ENCODE data around the gene BICDL2. TPM values are rescaled to one million over a fixed set of nuclear protein-coding genes. Genes with fewer than 3 reads are reported as not detected.

The BICDL2 gene
- total and polyA plus RNA-seq, 2 of the 4 experiments (the other 2 are of a cell fraction): 0.17 to 0.18 TPM

GRCh38 chr16:3007059-3007956, 29.4 kb downstream of the BICDL2 start:
- CTCF ChIA-PET: interaction anchor here (1.1 kb wide), 1 partner anchor 25 kb away, joined by 3 read pairs; no protein-coding TSS in a partner anchor
- POLR2A ChIA-PET (ENCODE audit: unreplicated experiment): no interaction called here
- WGBS, 2 experiments (ENCODE audit: extremely low coverage in 2 of 2, insufficient read length in 1 of 2): 72% methylated on average over 5 of the region's 13 CpGs; no CpG with 5 or more reads in 1 of the 2 experiments
- ATAC-seq (ENCODE audit: low read depth) (no peak), DNase-seq (no peak)
- Histone ChIP-seq H3K79me1 (ENCODE audit: low read depth in 1 of 2, low read length in 2 of 2) (no peaks in the 10 kb centered on the region), H3K56ac (ENCODE audit: extremely low read depth, insufficient read depth, low read length) (no peak overlapping the region), H3K4ac (ENCODE audit: low read depth, low read length) (no peak overlapping the region), H3K36me3 (ENCODE audit: control insufficient read depth, insufficient read depth, low read length) (no peaks in the 10 kb centered on the region), H3K9me3 (ENCODE audit: control insufficient read depth, insufficient read depth, low read length) (no peaks in the 10 kb centered on the region), H3K18ac (ENCODE audit: low read depth, low read length) (no peak overlapping the region), H4K8ac (ENCODE audit: low read depth in 2 of 2, low read length in 2 of 2) (no peak overlapping the region), H2BK120ac (ENCODE audit: low read depth, low read length) (no peak overlapping the region), H2AFZ (replicated peaks; ENCODE audit: low read length, poor library complexity) (no peak overlapping the region), H2AK9ac (replicated peaks; ENCODE audit: low read depth, low read length, poor library complexity) (peak overlapping the region; percentile 57), H3K23ac (ENCODE audit: low read depth, low read length) (no peak overlapping the region), H3K27me3 (ENCODE audit: control insufficient read depth, insufficient read depth, low read length) (peaks cover 30% of the 10 kb centered on the region), H3K9me1 (ENCODE audit: insufficient read depth, low read length) (no peaks in the 10 kb centered on the region), H3K9ac (ENCODE audit: low read depth, low read length) (no peak overlapping the region), H2BK15ac (ENCODE audit: low read depth, low read length) (no peak overlapping the region), H3K4me3 (ENCODE audit: insufficient read depth, low read depth, low read length) (no peak overlapping the region), H2BK5ac (ENCODE audit: low read depth, low read length, poor library complexity, severe bottlenecking) (no peak overlapping the region), H4K5ac (ENCODE audit: low read depth, low read length) (no peak overlapping the region), H2BK20ac (ENCODE audit: low read depth, low read length) (no peak overlapping the region), H4K91ac (ENCODE audit: insufficient read depth, low read depth, low read length) (no peak overlapping the region), H3K14ac (replicated peaks; ENCODE audit: low read depth, low read length) (no peak overlapping the region), H3K4me2 (ENCODE audit: low read depth, low read length) (no peak overlapping the region), H2AK5ac (ENCODE audit: low read depth, low read length) (peak overlapping the region; percentile 24; the same call in 1 of the 2 replicates), H3K4me1 (ENCODE audit: control insufficient read depth, insufficient read depth, low read length) (peaks cover 3% of the 10 kb centered on the region; the same call in 1 of the 2 replicates), H3K27ac (ENCODE audit: insufficient read depth, low read length) (no peak overlapping the region), H4K20me1 (ENCODE audit: insufficient read depth, low read length) (no peaks in the 10 kb centered on the region)
- in situ Hi-C loops (cut with MboI; ENCODE audit: low sequenced_read_pairs) (no loop called here), intact Hi-C loops (cut with micrococcal nuclease) (no loop called here), dilution Hi-C loops (cut with HindIII; ENCODE audit: low sequenced_read_pairs, unreplicated experiment) (no loop called here)
- no TSS peak for BruUV-seq (replicated peaks)
- TF ChIP-seq MAFK (IDR thresholded peaks at IDR 0.05; ENCODE audit: low read depth, low read length): no peak
- no peak for TF ChIP-seq RAD21 (IDR thresholded peaks at IDR 0.05; ENCODE audit: low read length)
- no peak for TF ChIP-seq SMC3 (IDR thresholded peaks at IDR 0.05; ENCODE audit: low read depth, low read length)
- TF ChIP-seq NFE2L2 (IDR thresholded peaks at IDR 0.05; ENCODE audit: low read depth, low read length): no peak
- no peak for TF ChIP-seq FOS (IDR thresholded peaks at IDR 0.05; ENCODE audit: low read depth, low read length)
- TF ChIP-seq MXI1 (IDR thresholded peaks at IDR 0.05; ENCODE audit: borderline replicate concordance, low read depth, low read length): no peak
- TF ChIP-seq POLR2A (IDR thresholded peaks at IDR 0.05; ENCODE audit: low read depth, low read length): no peak
- TF ChIP-seq ELK1 (IDR thresholded peaks at IDR 0.05; ENCODE audit: borderline replicate concordance, low read depth, low read length): no peak
- no peak for TF ChIP-seq CEBPB (IDR thresholded peaks at IDR 0.05; ENCODE audit: low read depth, low read length)
- TF ChIP-seq USF2 (IDR thresholded peaks at IDR 0.05; ENCODE audit: low read depth, low read length): no peak
- no peak for TF ChIP-seq BHLHE40 (IDR thresholded peaks at IDR 0.05; ENCODE audit: low read depth, low read length)
- TF ChIP-seq CHD1 (IDR thresholded peaks at IDR 0.05; ENCODE audit: low read depth, low read length): no peak
- no peak for TF ChIP-seq RCOR1 (IDR thresholded peaks at IDR 0.05; ENCODE audit: insufficient replicate concordance, low read length)
- TF ChIP-seq RFX5 (IDR thresholded peaks at IDR 0.05; ENCODE audit: low read depth, low read length): no peak
- no peak for TF ChIP-seq CTCF (conservative IDR thresholded peaks at IDR 0.05; ENCODE audit: low read depth, low read length)

Measured in IMR-90 (cell line).